Frontal cortex (tissue), 4 donors: ENCODE data around the gene ADAMTS17. TPM values are rescaled to one million over a fixed set of nuclear protein-coding genes. Genes with fewer than 3 reads are reported as not detected.

Source experiments
- DNase-seq, 2 donors: peaks; one replicate each; pipeline ENCODE4 v3.0.0; 2012; ENCODE audit warnings: low spot score in 2 of 2
- FAIRE-seq: peaks from 2 replicates; lab custom pipeline; 2012; peaks lifted over from hg19 to GRCh38; lab: Jason Lieb, UNC
- total RNA-seq: library from RNA; depleted of rRNA; stranded (reverse); fragments of >200 nt; gene quantifications from one replicate; pipeline ENCODE4 v1.2.3, GENCODE V29; 2014
- donor health status: control.
- donor health status: control.
- donor health status: control.

The ADAMTS17 gene, protein sequence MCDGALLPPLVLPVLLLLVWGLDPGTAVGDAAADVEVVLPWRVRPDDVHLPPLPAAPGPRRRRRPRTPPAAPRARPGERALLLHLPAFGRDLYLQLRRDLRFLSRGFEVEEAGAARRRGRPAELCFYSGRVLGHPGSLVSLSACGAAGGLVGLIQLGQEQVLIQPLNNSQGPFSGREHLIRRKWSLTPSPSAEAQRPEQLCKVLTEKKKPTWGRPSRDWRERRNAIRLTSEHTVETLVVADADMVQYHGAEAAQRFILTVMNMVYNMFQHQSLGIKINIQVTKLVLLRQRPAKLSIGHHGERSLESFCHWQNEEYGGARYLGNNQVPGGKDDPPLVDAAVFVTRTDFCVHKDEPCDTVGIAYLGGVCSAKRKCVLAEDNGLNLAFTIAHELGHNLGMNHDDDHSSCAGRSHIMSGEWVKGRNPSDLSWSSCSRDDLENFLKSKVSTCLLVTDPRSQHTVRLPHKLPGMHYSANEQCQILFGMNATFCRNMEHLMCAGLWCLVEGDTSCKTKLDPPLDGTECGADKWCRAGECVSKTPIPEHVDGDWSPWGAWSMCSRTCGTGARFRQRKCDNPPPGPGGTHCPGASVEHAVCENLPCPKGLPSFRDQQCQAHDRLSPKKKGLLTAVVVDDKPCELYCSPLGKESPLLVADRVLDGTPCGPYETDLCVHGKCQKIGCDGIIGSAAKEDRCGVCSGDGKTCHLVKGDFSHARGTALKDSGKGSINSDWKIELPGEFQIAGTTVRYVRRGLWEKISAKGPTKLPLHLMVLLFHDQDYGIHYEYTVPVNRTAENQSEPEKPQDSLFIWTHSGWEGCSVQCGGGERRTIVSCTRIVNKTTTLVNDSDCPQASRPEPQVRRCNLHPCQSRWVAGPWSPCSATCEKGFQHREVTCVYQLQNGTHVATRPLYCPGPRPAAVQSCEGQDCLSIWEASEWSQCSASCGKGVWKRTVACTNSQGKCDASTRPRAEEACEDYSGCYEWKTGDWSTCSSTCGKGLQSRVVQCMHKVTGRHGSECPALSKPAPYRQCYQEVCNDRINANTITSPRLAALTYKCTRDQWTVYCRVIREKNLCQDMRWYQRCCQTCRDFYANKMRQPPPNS
- 9.4 TPM for total RNA-seq

DNA sequence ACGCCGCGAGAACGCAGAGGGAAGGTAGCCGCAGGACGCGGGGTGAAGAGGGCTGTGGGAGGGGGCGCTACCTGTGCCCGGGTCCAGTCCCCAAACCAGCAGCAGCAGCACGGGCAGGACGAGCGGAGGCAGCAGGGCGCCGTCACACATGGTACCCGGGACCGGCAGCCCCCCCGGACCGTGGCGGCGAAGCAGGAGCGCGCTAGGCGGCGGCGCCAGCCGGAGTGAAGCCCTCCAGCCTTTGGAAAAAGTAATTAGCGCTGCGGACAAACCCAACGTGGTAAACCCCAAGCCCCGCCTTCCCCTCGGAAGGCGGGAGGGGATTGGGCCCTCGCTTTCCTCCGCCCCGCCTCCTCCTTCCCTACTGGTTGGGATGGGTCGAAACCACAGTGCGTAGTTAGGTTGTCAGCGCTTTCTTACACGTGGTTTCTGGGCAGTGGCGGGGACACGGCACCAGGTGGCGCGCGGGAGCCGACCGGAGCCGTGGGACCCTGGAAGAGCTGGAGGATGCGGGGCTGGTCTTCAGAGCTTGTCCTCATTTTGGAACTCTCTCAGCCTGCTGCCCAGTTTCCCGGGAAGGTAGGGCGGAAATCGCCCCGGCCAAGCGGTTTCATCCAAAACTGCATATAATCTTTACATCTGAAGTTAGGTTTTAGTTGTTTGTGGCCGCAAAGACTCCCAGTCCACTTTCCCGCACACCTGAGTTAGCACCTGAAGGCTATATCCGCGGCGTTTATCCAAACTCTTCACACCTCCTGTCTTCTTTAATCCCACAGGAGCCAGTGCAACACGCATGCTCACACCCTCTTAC, at the start of gene ADAMTS17:
TSS of gene ADAMTS17 (minus strand) at position 226 of the 811 bp plus-strand sequence. CDS start at position 150, 76 bp downstream.
- FAIRE-seq (peak; percentile 97), DNase-seq (peak; percentile 89 to 96)

DNA sequence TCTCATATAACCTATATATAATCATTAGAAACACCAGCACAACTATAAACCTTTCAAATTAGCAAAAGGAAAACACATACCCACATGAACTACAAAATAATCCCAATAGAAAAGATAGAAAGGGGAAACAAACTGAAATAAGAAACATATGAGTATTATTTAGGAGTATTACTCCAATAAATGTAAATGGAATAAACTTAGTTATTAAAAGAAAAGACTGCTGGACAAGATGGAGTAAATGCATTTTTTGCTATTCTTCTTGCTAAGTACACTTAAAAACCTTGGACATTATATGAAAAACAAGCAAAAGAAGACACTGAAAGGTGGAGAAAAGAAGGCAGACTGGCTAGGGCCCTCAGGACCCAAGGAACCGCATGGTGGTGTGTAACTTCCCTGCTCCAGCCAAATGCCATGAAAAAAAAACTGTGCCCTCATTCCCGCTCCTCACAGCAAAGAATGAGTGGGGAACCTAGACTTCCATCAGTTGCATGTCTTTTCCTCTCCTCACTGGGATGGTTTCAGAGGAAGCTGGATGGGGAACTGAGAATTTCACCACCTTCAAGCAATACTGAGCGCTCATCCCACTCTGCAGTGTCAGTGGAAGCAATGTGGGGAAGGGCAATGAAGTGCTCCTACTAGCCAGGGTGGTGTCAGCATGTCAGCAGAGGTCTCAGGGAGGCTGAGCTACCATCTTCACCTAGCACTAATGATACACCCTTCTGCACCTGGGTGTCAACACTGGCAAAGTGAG, 43.7 kb upstream of the ADAMTS17 start:
- DNase-seq (no peak), FAIRE-seq (no peak)

DNA sequence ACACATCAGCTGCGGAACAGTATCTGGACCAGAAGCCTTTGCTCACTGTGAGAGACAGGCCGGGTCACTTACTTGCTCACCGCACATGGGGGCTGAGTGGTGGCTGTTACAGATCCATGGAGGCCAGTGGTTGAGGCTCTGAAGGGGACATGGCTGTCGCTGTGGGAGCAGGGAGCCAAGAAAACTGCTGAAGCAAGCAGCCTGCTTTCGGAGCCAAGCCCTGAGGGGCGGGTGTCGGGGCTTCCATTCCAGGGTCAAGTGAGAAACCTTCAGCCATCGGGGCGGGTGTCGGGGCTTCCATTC, 42.3 kb upstream of the ADAMTS17 start:
- DNase-seq (no peak), FAIRE-seq (no peak)

DNA sequence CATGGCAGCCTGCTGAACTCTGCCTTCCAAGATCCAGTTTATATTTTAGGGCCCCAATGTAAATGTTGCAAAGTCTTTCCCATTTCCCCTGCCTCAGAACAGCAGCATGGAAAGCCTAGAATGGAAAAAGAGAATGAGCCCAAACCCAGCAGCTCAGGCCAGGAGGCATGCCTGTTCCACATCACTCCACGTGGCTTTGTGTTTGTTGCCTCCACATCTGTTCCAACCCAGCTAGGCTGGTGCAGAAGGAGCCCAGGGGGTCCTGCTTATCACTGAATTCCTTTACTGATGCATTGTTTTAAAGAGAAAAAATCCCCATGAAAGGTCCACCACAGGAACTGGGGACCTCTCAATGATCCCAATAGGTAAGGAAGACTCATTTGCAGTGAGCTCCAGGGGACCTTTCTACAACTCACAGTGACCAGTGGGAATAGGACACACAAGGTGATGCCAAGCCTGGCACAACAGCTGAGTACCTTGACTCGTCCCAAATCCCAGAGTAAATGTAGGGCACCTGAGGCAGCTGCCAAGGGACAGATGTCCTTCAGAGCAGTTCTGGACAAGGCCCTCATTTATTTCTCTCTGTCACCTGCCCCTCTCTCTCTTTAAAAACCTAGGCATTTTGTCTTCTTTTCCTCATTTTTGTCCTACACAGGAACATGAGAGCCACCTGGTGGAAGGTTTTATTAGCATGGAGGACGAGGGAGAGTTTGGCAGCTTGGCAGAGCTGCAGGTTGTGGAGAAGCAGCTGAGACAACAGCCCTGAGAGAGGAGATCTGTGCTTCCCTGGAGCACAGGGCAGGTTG, 41.7 kb upstream of the ADAMTS17 start:
- FAIRE-seq = no peak
- DNase-seq = peak; percentile 13 to 24

DNA sequence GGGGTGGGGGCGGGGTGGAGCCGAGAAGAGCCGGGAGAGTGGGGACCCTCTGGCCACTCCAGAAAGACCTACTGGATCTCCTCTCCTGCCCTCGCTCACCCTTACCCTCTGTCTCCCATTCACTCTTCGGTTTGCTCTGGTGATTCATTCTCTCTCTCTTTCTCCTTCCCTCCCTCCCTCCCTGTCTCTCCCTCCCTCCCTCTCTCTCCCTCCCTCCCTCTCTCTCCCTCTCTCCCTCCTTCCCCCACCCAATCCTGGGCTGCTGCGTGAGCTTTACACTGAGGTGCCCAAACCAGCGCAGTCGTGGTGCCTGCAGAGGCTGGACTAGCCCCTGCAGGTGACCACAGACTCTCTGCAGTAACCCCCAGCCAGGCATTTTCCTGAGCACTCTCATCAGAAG, 32.2 kb upstream of the ADAMTS17 start:
- DNase-seq (no peak), FAIRE-seq (no peak)

DNA sequence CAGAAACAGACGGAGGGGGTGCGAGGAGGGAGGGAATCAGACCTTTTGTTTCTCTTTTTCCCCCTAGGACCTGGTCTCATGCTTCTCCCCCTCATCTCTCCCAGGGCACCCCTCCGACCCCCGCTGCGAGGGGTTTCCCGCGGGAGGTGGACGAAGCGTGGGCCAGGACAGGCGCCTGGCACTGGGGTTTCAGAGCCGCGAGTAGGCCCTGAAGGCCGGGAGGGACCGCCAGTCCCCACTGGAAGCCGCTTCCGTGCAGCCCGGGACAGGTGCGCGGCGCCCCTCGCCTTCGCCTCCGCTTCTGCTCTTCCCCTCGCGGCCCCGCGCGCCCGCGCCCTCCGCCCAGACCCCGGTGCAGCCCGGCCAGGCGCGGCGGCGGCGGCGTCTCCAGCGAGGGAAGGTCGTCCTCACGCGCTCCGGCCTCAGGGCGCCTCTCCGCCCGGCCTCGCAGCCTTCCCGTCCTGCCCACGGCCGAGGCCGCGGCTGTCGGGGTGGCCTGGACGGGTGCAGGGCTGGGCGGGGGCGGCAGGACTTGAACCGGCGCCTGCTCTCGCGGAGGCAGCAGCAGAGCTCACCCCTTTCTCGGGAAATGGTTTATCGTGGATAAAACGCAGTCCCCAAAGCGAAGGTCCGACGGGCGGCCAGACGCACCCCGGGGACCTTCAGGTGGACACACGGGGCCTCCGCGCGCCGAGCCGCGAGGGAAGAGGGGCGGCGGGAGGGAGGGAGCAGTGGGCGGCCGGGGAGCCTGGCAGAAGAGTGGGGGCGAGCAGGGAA, 31.5 kb upstream of the ADAMTS17 start:
- DNase-seq (no peak), FAIRE-seq (no peak)

DNA sequence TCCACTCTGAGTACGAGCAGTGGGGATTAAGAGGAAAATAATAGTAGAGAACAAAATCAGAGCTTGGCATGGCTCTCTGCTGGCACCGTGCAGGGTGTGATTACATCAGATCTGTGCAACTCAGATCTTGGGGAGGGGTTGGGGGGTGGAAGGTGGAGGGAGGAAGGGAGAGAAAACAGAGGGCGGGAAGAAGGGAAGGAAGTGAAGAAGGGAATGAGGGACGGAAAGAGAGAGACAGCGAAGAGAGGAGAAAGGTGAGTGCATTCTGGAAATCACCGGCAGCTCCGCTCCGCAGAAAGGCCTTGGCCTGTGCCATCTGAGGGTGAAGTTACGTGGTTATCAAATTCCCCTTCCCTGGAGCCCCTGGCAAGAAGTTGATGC, 31.0 kb upstream of the ADAMTS17 start:
- DNase-seq = no peak
- no peak for FAIRE-seq

DNA sequence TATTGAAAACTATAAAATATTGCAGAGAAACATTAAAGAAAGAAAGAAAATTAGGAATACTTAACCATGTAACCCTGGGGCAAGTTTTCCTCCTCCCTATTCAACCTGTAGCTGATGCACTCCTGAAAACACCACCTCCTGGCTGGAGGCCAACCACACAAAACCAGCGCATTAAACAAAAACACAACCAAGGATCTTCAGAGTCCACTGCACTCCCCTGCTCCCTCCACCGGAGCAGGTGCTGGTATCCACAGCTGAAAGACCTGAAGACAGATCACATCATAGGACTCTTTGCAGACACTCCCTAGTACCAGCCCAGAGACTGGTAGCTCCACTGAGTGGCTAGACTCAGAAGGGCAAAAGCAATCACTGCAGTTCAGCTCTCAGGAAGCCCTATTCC, 13.6 kb upstream of the ADAMTS17 start:
- DNase-seq = no peak
- no peak for FAIRE-seq

DNA sequence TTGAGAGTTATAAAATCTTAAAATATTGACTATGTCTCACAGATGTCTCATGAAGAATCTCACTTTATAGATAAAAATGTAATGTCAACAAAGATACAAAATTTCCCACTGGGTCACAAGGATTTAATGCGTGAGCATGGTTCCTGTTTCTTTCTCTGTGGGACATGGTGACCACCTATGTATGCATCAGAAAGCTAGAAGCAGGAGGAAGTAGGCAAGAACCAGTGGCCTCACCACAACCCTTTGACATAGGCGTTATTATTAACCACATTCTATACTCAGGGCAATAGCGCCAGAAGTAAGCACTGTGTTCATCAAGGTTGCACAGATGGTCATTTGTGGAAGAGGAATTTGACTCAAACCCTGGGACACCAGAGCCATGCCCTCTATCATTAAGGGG, 11.7 kb upstream of the ADAMTS17 start:
- FAIRE-seq (no peak), DNase-seq (no peak)

DNA sequence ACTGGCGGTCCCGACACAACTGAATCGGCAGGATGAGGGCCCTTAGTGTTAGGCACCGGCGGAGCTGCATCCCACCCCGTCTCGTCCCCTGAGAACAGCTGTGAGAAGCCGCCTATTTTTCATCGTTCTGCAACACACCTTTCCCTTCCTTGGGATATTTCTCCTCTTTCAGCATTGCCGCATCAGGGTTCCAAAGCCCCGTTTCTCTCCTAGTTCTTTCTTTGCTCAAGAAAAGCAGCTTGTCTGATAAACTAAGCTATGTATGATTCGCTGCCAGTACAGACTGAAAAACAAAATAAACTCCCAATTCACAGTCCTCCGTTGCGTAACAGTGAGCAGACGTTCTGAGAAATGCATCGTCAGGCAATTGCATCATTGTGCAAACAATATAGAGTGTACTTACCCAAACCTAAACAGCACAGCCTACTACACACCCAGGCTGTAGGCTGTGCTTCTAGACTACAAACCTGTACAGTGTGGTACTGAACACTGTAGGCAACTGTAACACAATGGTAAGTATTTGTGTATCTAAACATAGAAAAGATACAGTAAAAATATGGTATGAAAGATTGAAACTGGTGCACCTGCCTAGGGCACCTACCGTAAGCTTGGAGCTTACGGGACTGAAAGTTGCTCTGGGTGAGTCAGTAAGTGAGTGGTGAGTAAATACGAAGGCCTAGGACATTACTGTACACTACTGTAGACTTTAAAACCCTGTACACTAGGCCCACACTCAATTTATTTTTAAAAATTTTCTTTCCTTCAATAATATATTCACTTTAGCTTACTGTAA, 8.9 kb upstream of the ADAMTS17 start:
- no peak for DNase-seq
- FAIRE-seq = no peak

DNA sequence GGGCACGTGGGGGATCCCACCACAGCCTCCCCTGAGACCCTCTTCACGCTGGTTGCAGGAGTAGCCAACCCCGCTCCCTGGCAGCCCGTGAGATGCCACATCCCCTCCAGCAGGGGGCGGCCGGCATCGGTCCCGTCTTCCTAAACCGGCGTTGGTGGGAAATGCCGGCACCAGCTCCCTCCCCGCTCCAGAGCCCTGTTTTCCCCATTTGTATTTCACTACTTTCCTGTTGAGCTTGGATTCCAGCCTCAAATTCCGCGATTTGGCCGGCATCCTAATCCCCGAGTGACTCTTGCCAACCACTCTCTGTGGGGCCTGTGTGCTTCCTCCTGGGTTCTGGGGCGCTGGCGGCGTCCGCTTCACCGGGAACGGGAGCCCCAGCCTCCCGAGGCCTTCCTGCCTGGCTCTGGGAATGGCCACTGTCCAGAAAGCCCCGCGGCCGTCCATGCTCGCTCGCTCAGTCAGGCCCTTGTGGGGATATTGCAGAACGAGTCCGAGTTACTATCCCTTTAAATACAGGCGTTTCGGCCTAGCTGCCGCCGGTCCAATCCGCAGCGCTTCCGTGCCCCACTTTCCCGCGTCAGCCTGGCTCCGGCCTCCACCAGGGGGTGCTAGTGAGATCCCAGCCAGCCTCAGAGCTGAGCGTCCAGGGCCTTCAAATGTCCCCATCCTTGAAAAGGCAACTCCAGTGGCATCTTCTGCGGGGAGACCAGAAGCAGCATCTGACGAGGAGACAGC, 8.1 kb upstream of the ADAMTS17 start:
- FAIRE-seq = no peak
- peak; percentile 65 to 87 for DNase-seq

DNA sequence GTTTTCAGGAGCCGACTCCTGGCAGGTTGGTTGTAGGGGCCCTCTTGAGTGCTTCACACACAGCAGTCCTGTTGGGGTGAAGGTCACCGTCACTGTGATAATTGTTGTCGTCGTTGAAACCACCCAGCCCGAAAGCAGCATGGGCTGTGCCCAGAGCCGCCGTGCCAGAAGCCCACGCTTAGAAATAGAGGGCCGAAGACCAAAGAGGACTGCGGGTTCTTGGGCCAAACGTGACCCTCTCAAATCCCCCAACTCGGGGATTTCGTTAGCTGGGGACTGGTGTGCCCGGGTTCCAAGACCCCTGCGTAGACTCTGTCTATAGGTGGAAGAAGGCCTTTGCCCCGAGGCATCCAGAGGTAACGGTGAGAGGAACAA, 7.5 kb upstream of the ADAMTS17 start:
- DNase-seq (no peak), FAIRE-seq (no peak)

DNA sequence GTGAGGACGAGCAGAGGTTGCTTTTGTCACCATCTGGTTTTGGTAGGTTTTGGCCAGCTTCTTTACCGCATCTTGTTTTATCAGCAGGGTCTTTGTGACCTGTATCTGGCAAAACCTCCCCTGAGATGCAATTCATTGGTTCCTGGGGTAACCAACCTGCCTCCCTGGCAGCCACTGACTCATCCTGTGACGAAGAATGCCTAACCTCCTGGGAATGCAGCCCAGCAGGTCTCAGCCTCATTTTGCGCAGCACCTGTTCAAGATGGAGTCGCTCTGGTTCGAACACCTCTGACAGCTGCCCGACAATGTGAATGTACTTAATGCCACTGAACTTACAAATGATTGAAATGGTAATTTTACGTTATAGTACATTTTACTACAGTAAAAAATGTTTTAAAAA, 6.8 kb upstream of the ADAMTS17 start:
- no peak for FAIRE-seq
- no peak for DNase-seq

DNA sequence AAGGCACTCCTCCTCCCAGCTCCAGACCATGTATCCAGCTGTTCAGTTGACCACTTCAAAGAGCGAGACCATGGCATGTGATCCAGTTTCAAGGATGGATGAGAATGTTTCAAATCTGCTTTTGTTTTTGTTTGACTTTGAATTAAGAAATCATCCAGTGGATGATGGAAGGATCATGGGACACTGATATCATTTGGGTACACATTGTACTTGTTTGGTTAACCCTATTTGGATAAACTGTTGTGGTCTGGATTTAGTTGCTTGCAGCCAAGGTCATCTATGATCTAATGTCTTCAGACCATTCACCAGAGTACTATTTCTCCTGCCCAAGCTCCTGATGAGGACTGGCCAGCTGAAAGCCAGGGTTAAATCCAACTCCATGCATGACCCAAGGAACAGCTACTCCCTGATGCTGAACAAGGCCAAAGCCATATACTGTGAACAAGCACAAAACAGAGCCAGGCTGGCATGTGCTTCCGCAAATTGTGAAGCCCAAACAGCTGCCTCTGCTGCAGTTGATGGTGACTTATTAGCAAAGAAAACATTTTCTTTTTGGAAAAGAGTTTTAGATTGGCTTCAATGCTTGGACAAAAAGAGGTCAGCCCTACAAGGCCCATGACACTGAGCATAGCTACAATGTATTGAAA, 5.2 kb upstream of the ADAMTS17 start:
- no peak for DNase-seq
- FAIRE-seq = no peak

DNA sequence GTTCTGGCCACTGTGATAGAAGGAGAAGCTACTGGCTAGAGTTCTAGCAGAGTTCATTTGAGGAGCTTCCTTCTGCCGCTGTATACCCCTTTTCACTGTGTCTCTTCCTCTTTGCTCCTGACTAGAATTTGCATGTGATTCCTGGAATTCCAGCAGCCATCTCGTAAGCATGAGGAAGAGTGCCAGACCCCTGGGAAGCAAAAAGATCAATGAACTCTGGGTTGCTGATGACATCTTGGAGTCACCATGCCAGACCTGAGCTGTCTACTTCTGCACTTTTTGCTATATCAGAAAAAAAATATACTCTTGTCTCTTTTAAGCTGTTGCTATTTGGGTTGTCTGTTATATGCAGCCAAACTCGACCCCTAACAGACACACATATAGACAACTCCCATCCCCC, 3.7 kb upstream of the ADAMTS17 start:
- DNase-seq = no peak
- FAIRE-seq = no peak

DNA sequence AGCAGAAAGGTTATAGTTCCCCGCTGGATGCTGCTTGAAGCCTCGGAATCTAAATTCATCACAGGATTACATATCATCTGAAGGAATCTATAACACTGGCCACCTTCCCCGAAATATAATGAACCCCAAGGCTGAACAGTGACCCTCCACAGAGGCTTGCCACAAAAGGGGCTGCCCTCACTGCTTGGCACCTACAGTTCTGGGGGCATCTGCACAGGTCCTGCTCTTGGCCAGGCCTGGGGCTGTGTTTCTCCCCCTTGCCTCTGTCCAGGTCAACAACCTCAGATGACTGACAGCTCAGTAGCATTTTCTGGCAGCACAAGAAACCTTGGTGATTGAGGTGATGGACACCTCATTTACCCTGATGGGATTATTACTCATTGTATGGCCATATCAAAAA, 1.5 kb upstream of the ADAMTS17 start:
- FAIRE-seq = no peak
- DNase-seq = no peak
